ENCODE results near the gene PURA.

- TF ChIP-seq PHF8 (IDR thresholded peaks at IDR 0.05; ENCODE audit: borderline replicate concordance, low read depth) (no peak), USF2 (IDR thresholded peaks at IDR 0.05) (no peak), RCOR1 (IDR thresholded peaks at IDR 0.05; ENCODE audit: low read depth, low read length) (no peak)
Observed at GRCh38 chr5:140133514-140134167, 19.7 kb downstream of the PURA start.
